GM23248 (cell line): ENCODE measurements around the gene SLC25A29.
"Not testable (repeated sequence)": the region's sequence is repeated elsewhere in the genome, so short reads cannot be mapped to it uniquely, and the experiment has no call there.

Experiments
- EZH2 ChIP-seq: fragments of 200-600 bp; sonication (generic); IDR thresholded peaks from 2 replicates; pipeline ENCODE4 v1.6.1; 2018; ENCODE audit warnings: antibody characterized with exemption, mild to moderate bottlenecking; ENCODE audit not compliant: insufficient read depth, poor library complexity, severe bottlenecking
- EZH2phosphoT487 ChIP-seq: fragments of 200-600 bp; sonication (generic); IDR thresholded peaks from 2 replicates; pipeline ENCODE4 v1.6.1; 2018; ENCODE audit warnings: antibody characterized with exemption, moderate library complexity, mild to moderate bottlenecking, low read depth; ENCODE audit not compliant: insufficient read depth

GRCh38 chr14:100344657-100345056 is 38.4 kb upstream of the SLC25A29 start:
- TF ChIP-seq EZH2phosphoT487, EZH2: not testable (repeated sequence)
